GM12874 (cell line): ENCODE results near the gene ZDHHC9.

Experiments
- CTCF ChIP-seq: IDR thresholded peaks from 2 replicates; pipeline ENCODE4 v1.5.1; 2011; ENCODE audit warnings: low read depth, mild to moderate bottlenecking, control low read depth, low read length, moderate library complexity; ENCODE audit not compliant: insufficient read depth

ZDHHC9 gene

GRCh38 chrX:129754056-129755024 lies 89.3 kb downstream of the ZDHHC9 start:
- TF ChIP-seq CTCF = peak; percentile 69
